OCI-LY3 (cell line): ENCODE results near the gene PMIS2.

Source experiments
- EZH2phosphoT487 ChIP-seq: fragments of 200-600 bp; shearing (Covaris generic); IDR thresholded peaks from 2 replicates; pipeline ENCODE4 v1.6.1; 2018; ENCODE audit warnings: antibody characterized with exemption, mixed run types, low read depth
- TF ChIP-seq, protein P1 (sequence below): fragments of 200-600, 300-600 bp; sonication (generic); IDR thresholded peaks from 2 replicates; pipeline ENCODE4 v1.5.1; 2014; ENCODE audit warnings: antibody characterized with exemption, low read length, low read depth

DNA sequence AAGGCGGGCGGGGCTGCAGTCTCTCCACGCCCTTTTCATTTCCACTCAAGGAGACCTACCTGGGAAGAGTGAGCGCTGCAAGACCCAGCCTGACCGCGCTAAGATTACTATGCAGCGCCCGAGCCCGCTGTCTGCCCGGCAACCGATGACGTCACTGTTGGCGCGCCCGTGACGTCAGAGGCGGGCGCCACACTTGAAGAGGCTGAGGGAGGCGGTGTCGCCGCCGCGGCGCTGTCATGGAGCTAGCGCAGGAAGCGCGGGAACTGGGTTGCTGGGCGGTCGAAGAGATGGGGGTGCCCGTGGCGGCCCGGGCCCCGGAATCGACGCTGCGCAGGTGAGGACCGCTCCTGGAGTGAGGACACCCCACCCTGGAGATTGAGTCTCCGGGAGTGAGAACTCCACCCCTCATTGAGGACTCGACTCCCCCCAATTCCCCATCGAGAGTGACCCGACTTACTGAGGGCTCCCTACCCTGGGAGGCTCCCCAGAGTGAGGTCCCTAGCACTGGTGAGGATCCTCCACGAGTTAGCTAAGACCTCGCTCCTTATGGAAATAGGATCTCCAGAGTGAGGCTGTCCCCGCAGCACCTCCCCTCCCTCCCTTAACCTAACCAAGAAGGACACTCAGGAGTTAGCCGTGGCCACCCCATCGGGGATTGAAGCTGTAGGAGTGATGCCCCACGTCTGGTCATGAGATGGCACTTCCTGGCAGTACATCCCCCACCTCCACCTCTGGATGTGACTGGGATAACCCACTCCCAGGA lies 26.8 kb downstream of the PMIS2 start, which contains the start of gene HAUS5:
- TF ChIP-seq, protein P1, sequence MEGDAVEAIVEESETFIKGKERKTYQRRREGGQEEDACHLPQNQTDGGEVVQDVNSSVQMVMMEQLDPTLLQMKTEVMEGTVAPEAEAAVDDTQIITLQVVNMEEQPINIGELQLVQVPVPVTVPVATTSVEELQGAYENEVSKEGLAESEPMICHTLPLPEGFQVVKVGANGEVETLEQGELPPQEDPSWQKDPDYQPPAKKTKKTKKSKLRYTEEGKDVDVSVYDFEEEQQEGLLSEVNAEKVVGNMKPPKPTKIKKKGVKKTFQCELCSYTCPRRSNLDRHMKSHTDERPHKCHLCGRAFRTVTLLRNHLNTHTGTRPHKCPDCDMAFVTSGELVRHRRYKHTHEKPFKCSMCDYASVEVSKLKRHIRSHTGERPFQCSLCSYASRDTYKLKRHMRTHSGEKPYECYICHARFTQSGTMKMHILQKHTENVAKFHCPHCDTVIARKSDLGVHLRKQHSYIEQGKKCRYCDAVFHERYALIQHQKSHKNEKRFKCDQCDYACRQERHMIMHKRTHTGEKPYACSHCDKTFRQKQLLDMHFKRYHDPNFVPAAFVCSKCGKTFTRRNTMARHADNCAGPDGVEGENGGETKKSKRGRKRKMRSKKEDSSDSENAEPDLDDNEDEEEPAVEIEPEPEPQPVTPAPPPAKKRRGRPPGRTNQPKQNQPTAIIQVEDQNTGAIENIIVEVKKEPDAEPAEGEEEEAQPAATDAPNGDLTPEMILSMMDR: no peak
- TF ChIP-seq EZH2phosphoT487: no peak
